Ascending aorta (tissue), 2 donors: ENCODE data around the gene MAFF. TPM values are rescaled to one million over a fixed set of nuclear protein-coding genes. Genes with fewer than 3 reads are reported as not detected.
A peak's percentile ranks its signal among the peaks of the same experiment; 100 is the strongest.
"Not testable (repeated sequence)": the region's sequence is repeated elsewhere in the genome, so short reads cannot be mapped to it uniquely, and the experiment has no call there.

ENCODE experiments used
- DNase-seq, 2 donors: peaks; one replicate each; pipeline ENCODE4 v3.0.0-alpha.2; 2019; ENCODE audit warnings: low spot score in 2 of 2
- H3K27ac ChIP-seq, 2 donors: fragments of 200-600 bp; sonication (generic); one replicate each; pipeline ENCODE4 v1.5.1; 2016 to 2017; ENCODE audit warnings: mild to moderate bottlenecking in 1 of 2
- H3K27me3 ChIP-seq: fragments of 200-600 bp; sonication (generic); one replicate; pipeline ENCODE4 v1.5.1; 2017
- H3K36me3 ChIP-seq, 2 donors: fragments of 200-600 bp; sonication (generic); one replicate each; pipeline ENCODE4 v1.5.1; 2016
- H3K4me1 ChIP-seq, 2 donors: fragments of 200-600 bp; sonication (generic); one replicate each; pipeline ENCODE4 v1.5.1; 2016 to 2017; ENCODE audit warnings: mild to moderate bottlenecking in 1 of 2
- H3K4me3 ChIP-seq, 2 donors: fragments of 200-600 bp; sonication (generic); one replicate each; pipeline ENCODE4 v1.5.1; 2016 to 2017; ENCODE audit warnings: mild to moderate bottlenecking in 1 of 2
- H3K9me3 ChIP-seq, 2 donors: fragments of 200-600 bp; sonication (generic); one replicate each; pipeline ENCODE4 v1.5.1; 2016
- intact Hi-C: fragments of 100-400 bp; cut with DNase I; formaldehyde crosslinking; loops from one replicate; pipeline ENCODE4 v1.15.1; 2023
- total RNA-seq: library from RNA; depleted of rRNA; stranded (reverse); fragments of >200 nt; gene quantifications from one replicate; pipeline ENCODE4 v1.1.0, GENCODE V29; 2016
- TF ChIP-seq, protein P1 (sequence below), 3 experiments: fragments of 200-600 bp in 2 of 3; fragments of 450-650 bp in 1 of 3; sonication (generic) in 2 of 3; IDR thresholded peaks; one replicate each; pipeline ENCODE4 v1.5.1; 2016 to 2019; ENCODE audit warnings: antibody characterized with exemption in 3 of 3, mild to moderate bottlenecking in 1 of 3, moderate library complexity in 1 of 3

MAFF gene
- total RNA-seq: 183 TPM

DNA sequence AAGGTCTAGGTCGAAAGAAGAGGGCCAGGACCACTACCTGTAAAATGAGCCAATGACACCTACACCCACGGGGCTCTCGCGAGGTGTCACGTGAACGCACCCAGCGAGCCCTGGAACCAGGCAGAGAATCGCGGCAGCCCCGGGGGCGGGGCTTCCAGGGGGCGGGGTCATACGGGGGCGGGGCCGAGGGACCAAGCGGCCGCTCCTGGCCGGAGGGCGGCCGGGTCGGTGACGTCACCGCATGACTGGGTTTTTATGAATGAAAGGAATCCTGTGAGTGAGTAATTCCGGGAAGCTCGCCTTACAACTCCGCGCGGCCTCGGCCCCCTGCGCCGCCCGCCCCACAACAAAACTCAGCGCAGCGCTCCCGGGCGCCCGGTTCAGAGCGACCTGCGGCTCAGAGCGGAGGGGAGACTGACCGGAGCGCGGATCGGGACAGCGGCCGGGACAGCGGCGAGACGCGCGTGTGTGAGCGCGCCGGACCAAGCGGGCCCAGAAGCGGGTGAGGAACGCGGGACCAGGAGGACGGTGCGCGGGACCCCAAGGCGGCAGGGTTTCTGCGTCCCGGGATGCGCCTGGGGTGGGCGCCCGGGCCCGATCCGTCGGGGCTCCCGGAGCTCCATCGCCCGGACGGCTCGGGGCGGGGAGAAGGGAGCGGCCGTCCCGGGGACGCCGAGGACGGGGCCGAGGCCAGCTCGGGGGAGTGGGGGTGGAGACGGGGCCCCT, at the start of gene MAFF:
MAFF (plus strand) TSS at position 284 of the 726 bp plus-strand sequence. CDS start 11,860 bp downstream, outside the sequence.
- H3K9me3 ChIP-seq: no peaks in the 10 kb centered on the region
- H3K36me3 ChIP-seq: peaks cover 0 to 5% of the 10 kb centered on the region in 2 donors
- no peaks in the 10 kb centered on the region for H3K27me3 ChIP-seq
- peak; percentile 88 to 99 for DNase-seq
- intact Hi-C loops: loop anchor here (1.0 to 5.0 kb wide), 8 partner anchors 17 to 370 kb away; partner anchors contain the start of genes DMC1, PICK1 and PLA2G6
- peaks cover 19 to 26% of the 10 kb centered on the region in 2 donors for H3K4me1 ChIP-seq
- TF ChIP-seq, protein P1, sequence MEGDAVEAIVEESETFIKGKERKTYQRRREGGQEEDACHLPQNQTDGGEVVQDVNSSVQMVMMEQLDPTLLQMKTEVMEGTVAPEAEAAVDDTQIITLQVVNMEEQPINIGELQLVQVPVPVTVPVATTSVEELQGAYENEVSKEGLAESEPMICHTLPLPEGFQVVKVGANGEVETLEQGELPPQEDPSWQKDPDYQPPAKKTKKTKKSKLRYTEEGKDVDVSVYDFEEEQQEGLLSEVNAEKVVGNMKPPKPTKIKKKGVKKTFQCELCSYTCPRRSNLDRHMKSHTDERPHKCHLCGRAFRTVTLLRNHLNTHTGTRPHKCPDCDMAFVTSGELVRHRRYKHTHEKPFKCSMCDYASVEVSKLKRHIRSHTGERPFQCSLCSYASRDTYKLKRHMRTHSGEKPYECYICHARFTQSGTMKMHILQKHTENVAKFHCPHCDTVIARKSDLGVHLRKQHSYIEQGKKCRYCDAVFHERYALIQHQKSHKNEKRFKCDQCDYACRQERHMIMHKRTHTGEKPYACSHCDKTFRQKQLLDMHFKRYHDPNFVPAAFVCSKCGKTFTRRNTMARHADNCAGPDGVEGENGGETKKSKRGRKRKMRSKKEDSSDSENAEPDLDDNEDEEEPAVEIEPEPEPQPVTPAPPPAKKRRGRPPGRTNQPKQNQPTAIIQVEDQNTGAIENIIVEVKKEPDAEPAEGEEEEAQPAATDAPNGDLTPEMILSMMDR (IDR thresholded peaks at IDR 0.05): no peak
- H3K4me3 ChIP-seq: peak within 1 kb of the TSS; percentile 87 to 89
- H3K27ac ChIP-seq: peak within 1 kb of the TSS; percentile 99 to 100

- TF ChIP-seq, protein P1 (IDR thresholded peaks at IDR 0.05): no peak
- H3K4me3 ChIP-seq: no peak overlapping the region
- no peaks in the 10 kb centered on the region for H3K27me3 ChIP-seq
- H3K9me3 ChIP-seq: no peaks in the 10 kb centered on the region
- DNase-seq: no peak
- no peak overlapping the region for H3K27ac ChIP-seq
- intact Hi-C loops: loop anchor here (5.0 kb wide), 1 partner anchor 102 kb away; no protein-coding TSS in a partner anchor
- H3K36me3 ChIP-seq: no peaks in the 10 kb centered on the region
- no peaks in the 10 kb centered on the region for H3K4me1 ChIP-seq
These were observed 47.8 kb upstream of the MAFF start for GRCh38 chr22:38153821-38154562.

GRCh38 chr22:38154563-38154915, 47.3 kb upstream of the MAFF start:
- intact Hi-C loops: loop anchor here (5.0 kb wide), 1 partner anchor 102 kb away; no protein-coding TSS in a partner anchor
- not testable (repeated sequence) for H3K4me1 ChIP-seq, H3K27me3 ChIP-seq, H3K9me3 ChIP-seq, DNase-seq, H3K27ac ChIP-seq, H3K36me3 ChIP-seq, H3K4me3 ChIP-seq

- Histone ChIP-seq H3K36me3 (no peaks in the 10 kb centered on the region), H3K27ac (no peak overlapping the region), H3K9me3 (no peaks in the 10 kb centered on the region), H3K4me3 (no peak overlapping the region), H3K4me1 (no peaks in the 10 kb centered on the region), H3K27me3 (no peaks in the 10 kb centered on the region)
- DNase-seq: no peak
- TF ChIP-seq, protein P1 (IDR thresholded peaks at IDR 0.05): no peak
- intact Hi-C loops: no loop called here
These were observed 46.1 kb upstream of the MAFF start for GRCh38 chr22:38155703-38156102.

GRCh38 chr22:38162881-38163843, 38.6 kb upstream of the MAFF start:
- intact Hi-C loops: no loop called here
- no peak overlapping the region for H3K27ac ChIP-seq

More at GRCh38 chr22:38162881-38163843, 38.6 kb upstream of the MAFF start:
- H3K4me1 ChIP-seq: peaks cover 2 to 4% of the 10 kb centered on the region in 2 donors
- H3K27me3 ChIP-seq: no peaks in the 10 kb centered on the region
- no peaks in the 10 kb centered on the region for H3K36me3 ChIP-seq
- H3K9me3 ChIP-seq: no peaks in the 10 kb centered on the region
- no peak overlapping the region for H3K4me3 ChIP-seq
- DNase-seq: no peak
- TF ChIP-seq, protein P1 (IDR thresholded peaks at IDR 0.05): no peak
